Eye (tissue), 1 donor: Measurements from ENCODE around the gene CHMP4A.
A peak's percentile ranks its signal among the peaks of the same experiment; 100 is the strongest.
"Not testable (repeated sequence)": the region's sequence is repeated elsewhere in the genome, so short reads cannot be mapped to it uniquely, and the experiment has no call there.

ENCODE experiments used
- DNase-seq: peaks from one replicate; pipeline ENCODE4 v3.0.0-alpha.2; 2015

CHMP4A gene

GRCh38 chr14:24222987-24223386 is 9.7 kb upstream of the CHMP4A start:
- DNase-seq = not testable (repeated sequence)

- DNase-seq = no peak
Measured at GRCh38 chr14:24219521-24219920, 6.2 kb upstream of the CHMP4A start.

GRCh38 chr14:24219080-24219479 is 5.8 kb upstream of the CHMP4A start:
- no peak for DNase-seq

GRCh38 chr14:24216876-24217275 is 3.6 kb upstream of the CHMP4A start:
- not testable (repeated sequence) for DNase-seq

- DNase-seq = no peak
Measured at GRCh38 chr14:24216345-24216699, 3.0 kb upstream of the CHMP4A start.

GRCh38 chr14:24215495-24216344 is 2.4 kb upstream of the CHMP4A start, which contains the start of gene MDP1:
Gene MDP1 (minus strand): TSS chr14:24216066. CDS start chr14:24215955, 111 bp downstream.
- peak; percentile 96 for DNase-seq

GRCh38 chr14:24213866-24214662 is 776 bp upstream of the CHMP4A start:
- DNase-seq = no peak

- DNase-seq = no peak
Measured at GRCh38 chr14:24211311-24211710, 2.0 kb downstream of the CHMP4A start.

GRCh38 chr14:24207625-24208024 is 5.7 kb downstream of the CHMP4A start:
- DNase-seq = no peak

- no peak for DNase-seq
Measured at GRCh38 chr14:24207104-24207551, 6.2 kb downstream of the CHMP4A start.

GRCh38 chr14:24206260-24207103 is 6.8 kb downstream of the CHMP4A start:
- DNase-seq = no peak

- no peak for DNase-seq
Measured at GRCh38 chr14:24204163-24205146, 8.8 kb downstream of the CHMP4A start.

- DNase-seq = not testable (repeated sequence)
Measured at GRCh38 chr14:24203249-24203886, 9.9 kb downstream of the CHMP4A start.

- DNase-seq = not testable (repeated sequence)
Measured at GRCh38 chr14:24202538-24202937, 10.8 kb downstream of the CHMP4A start.

GRCh38 chr14:24198814-24199524 is 14.3 kb downstream of the CHMP4A start:
- no peak for DNase-seq

GRCh38 chr14:24197056-24197450 is 16.2 kb downstream of the CHMP4A start:
- DNase-seq = no peak

GRCh38 chr14:24196071-24197055 is 16.9 kb downstream of the CHMP4A start:
- DNase-seq = peak; percentile 25

- peak; percentile 93 for DNase-seq
Measured at GRCh38 chr14:24195186-24196070, 17.9 kb downstream of the CHMP4A start, which contains the start of gene TM9SF1. Gene TM9SF1 (minus strand): TSS chr14:24195441. CDS start chr14:24195019, 422 bp downstream.
